Activated T-helper 1 cell treated with Interleukin-2 at 50 U/mL for 16 hours (primary cell): Measurements from ENCODE around the gene MINDY3.

Experiments
- DNase-seq: peaks from one replicate; pipeline ENCODE4 v3.0.0-alpha.2; 2020; ENCODE audit warnings: low read depth

The MINDY3 gene

DNA sequence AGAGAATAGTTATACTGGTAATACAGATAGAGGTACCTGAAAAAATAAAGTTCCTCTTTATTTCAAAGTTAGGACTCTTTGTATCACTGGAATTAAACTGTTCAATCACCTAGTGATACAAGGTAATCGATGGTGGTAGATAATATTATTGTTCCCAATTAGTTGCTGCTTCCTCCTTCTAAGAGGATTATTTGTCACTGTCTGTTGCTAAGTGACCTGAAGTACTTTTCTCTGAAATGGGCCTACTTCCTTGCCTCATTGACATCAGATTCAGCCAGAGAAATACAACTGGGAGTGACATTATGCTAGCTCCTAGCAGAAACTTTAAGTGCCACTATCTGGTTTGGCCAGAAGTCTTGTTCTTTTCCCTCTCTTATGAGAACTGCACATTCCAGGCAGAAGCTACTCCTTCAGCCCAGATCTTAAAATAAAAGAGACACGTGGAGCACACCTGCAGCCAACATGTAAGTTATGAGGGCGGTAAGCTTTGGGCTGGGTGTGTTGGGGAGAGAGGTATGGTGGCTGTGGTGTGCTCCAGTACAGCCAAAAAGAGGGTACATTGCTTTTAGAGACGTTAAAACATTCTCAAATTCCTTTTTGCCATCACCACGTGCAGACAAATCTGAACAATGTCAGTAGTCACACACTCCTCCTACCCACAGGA is 54.8 kb downstream of the MINDY3 start:
- DNase-seq: no peak

DNA sequence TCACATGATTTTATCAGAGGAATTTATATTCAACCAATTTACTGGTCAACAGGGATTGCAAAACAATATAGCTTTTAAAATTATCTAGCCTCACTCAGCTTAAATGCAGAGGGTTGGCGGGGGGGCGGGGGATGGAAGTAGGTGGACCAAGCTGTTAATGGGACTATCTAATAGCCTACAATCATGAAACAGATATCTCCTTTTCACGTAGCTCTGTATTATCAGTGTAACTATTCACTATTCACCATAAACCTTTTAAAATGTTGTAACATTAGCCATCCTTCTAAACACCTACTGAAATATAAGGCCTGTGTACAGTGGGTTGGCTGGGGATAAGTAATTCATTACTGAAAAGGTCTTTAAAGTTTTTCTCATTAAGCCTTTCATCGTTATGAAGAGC is 56.2 kb downstream of the MINDY3 start:
- DNase-seq: no peak

DNA sequence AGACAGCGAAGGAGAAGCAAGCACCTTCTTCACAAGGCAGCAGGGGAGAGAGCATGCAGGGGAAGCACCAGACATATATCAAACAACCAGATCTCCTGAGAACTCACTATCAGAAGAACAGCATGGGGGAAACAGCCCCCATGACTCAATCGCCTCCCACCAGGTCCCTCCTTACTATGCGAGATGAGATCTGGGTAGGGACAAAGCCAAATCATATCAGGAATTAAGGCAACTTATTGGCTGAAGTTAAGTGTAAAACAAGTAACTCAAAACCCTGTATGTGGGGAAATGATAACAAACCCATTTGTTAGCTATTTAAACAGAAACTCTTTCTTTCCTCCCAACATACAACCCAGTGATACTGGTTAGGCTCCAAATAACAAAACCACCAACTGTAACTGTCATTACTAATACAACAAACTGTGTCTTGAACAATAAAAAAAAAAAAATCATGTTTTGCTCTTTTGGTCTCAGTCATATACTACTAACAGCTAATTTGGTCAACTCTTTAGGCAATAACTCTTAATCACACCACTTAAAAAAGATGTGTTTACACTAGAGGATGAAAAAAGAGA is 57.8 kb downstream of the MINDY3 start:
- DNase-seq: no peak

DNA sequence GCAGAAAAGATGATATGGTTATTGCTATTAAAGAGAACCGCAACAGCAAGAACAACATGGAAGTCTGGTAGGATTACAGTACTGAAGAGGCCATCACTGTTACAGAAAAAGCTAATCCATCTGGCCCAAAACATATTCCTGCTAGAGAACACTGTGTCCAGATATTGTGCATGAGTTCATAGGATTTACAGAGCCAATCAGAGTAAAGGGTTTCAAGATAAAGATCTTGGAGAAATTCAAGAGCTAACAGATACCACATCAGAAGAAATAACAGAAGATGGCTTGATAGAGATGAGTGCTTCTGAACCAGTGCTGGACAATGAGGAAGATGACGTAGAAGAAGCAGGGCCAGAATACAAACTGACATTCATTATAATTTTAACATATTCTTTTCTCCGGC is 58.7 kb downstream of the MINDY3 start:
- no peak for DNase-seq

GRCh38 chr10:15801147-15801546 is 59.2 kb downstream of the MINDY3 start:
- DNase-seq: no peak

DNA sequence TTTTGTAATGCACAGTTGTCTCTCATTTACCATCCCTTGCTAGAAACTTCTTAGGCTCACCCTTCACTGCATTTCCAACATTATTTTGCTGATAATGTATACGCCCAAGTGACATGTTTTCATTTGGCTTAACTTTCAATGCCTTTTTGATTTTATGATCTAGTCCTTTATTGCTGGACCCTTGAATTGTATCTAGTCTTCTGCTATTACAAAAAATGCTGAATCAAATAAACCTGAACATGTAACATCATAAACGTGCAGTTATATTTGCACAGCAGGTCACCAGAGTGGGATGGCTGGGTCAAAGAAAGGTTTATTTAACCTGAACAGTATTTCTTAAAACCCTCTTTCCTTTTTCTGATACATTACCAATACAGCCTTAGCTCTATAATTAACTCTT is 63.0 kb downstream of the MINDY3 start:
- DNase-seq: no peak

GRCh38 chr10:15796762-15797161 is 63.5 kb downstream of the MINDY3 start:
- DNase-seq: no peak

DNA sequence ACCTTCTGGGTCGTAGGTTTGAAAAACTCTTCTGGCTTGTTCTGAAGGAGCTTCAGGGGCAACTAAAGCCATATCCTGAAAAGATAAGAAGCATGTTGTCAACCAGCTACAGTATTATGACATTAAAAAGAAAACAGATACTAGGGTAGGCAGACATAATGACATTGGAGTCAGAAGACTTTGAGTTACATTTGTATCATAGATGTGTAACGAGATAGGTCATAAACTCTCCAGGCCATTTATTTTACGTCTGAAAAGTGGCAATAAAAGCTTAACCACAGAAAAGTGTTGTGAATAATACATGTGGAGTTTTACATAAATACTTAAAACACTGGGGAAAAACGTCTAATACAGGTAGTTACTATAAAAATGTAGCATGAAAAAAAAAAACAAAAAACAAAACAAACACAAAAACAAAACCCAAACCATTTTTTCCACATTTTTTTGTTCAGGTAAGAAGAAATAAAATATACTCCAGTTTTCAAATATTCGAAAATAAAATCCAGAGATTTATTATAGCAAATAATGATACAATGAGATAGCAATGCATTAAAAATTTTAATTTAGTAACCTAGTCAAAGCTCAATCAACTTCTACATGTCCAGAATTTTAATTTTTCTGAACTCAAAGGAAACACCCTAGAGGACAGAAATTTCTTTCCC is 64.1 kb downstream of the MINDY3 start:
- DNase-seq: no peak

GRCh38 chr10:15795036-15795792 is 65.1 kb downstream of the MINDY3 start:
- DNase-seq: no peak

DNA sequence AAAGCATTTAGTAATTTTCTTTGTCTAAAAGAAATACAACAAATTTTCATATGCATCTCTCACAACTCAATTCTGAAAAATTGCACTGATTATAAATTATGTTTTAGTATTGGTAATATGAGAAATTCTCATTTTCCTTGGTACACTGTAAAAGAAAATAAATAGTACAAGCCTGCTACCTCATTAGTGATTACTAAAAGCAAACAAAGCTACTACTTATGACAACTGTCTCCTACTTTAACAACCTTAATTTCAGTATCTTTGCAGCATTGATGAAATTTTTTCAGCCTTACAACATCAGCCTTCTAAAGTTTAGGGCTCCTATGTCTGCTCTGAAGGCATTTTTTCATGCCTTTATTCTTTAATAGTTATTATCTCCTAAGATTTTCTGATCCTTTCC is 65.7 kb downstream of the MINDY3 start:
- no peak for DNase-seq

GRCh38 chr10:15793664-15794063 is 66.6 kb downstream of the MINDY3 start:
- DNase-seq: no peak

- DNase-seq: no peak
Measured at GRCh38 chr10:15792777-15793176, 67.5 kb downstream of the MINDY3 start.

GRCh38 chr10:15791816-15792524 is 68.3 kb downstream of the MINDY3 start:
- no peak for DNase-seq

DNA sequence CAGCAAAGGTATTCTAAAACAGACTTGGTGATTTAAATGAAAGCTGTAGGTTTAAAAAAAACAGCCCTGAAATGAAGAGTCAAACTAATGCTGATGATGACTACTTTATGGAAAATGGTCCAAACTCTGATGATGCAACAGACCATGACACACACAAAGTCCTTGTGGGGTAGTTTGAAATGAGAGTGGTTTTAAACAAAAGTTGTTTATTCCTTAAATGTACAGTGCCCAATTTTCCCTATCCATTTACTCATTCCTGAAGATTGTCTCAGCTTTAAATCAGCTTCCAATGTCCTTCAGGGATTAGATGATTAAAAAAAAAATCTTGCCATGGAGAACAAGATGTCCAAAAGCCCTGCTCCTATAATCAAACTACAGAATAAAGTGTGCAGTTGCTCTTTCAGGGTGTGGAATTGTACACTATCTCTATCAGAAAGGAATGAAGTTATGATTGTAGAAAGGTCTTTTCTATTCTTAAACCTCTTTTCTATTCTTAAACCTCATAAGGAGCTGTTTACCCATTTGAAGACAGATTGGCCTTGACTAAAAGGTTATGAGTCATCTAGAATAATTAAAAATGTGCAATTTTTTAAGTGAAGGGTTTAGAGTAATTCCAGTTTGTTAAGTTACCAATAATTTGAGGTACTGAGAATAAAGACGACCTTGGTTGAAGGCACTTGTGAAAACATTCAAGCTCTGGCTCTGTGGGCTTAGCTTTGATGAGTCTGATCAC is 70.3 kb downstream of the MINDY3 start:
- DNase-seq: no peak

GRCh38 chr10:15787426-15787825 is 72.9 kb downstream of the MINDY3 start:
- no peak for DNase-seq

DNA sequence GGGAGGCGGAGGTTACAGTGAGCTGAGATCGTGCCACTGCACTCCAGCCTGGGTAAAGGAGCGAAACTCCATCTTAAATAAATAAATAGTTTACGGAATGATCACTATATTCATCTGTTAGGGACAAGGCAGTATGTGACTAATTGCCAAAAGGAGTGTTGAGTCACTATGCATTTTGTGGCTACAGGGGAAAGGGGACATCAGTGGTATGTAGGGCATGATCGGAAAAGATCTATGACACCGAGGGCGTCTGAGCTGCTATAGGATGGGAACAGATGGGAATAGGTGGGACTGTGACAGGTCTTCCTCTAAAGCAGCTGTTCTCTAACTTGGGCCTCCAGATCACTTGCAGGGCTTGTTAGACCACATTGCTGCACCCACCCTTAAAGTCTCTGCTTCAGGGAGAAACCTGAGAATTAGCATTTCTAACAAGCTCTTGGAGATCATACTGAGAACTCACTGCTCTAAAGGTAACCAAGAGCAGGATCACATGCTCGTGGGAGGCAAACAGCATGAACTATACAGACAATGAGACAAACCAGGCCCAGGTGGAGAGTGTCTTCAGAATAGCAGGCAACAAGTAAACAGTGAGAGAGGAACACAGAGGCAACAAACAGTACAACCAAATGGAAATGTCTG is 75.5 kb downstream of the MINDY3 start:
- DNase-seq: no peak

DNA sequence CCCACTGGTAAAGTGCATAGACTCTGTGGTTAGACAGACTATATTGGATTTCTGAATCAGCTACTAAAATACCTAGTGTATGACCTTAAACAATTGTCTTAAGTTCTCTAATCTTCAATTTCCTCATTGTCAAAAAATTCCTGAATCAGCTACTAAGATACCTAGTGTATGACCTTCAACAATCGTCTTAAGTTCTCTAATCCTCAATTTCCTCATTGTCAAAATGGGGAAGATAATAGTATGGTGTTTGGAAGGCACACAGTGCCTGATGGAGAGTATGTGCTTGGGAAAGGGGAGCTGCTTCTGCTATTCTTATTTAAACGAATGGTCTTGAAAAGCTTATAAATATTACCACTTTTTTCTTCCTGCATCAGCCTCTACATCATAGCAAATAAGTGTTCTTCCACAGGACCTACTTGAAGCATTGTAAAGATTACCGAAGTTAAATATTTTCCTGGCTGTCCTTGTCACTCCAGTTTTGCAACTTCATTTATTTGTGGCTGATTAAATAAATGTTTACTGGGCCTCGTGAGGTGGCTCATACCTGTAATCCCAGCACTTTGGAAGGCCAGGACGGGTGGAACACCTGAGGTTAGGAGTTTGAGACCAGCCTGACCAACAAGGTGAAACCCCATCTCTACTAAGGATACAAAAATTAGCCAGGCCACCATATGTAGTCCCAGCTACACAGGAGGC is 76.2 kb downstream of the MINDY3 start:
- DNase-seq: no peak

- no peak for DNase-seq
Measured at GRCh38 chr10:15782851-15783250, 77.5 kb downstream of the MINDY3 start.

- no peak for DNase-seq
Measured at GRCh38 chr10:15781381-15781960, 78.8 kb downstream of the MINDY3 start.
